HG03457 (cell line): ENCODE measurements around the gene P2RY13.
A peak's percentile ranks its signal among the peaks of the same experiment; 100 is the strongest.

Experiments
- ATAC-seq: cut with Tn5 transposase; IDR thresholded peaks from one replicate; pipeline ENCODE4 v1.9.1; 2021; ENCODE audit warnings: moderate number of reproducible peaks; ENCODE audit not compliant: unreplicated experiment

The P2RY13 gene

DNA sequence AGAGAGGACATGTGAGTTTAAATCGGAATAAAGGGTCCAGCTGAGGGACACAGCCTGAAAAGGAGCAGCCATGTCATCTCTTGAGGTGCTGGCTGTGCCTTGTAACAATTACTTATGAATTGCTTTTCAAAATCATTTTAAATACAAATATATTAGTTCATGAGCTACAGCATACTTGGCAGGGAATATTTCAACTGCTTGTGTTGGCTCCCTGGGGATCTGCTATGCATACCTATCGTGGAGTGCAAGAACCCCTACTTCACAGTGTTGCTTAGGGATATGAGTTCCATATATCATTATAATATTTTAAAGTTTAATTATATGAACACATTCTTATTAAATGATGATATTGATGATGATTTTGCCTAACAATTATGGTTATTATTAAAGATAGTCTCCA is 31.9 kb downstream of the P2RY13 start:
- no peak for ATAC-seq

GRCh38 chr3:151296226-151296625 is 33.1 kb downstream of the P2RY13 start:
- ATAC-seq: no peak

- ATAC-seq: no peak
These were observed 36.2 kb downstream of the P2RY13 start for GRCh38 chr3:151293127-151293526.

DNA sequence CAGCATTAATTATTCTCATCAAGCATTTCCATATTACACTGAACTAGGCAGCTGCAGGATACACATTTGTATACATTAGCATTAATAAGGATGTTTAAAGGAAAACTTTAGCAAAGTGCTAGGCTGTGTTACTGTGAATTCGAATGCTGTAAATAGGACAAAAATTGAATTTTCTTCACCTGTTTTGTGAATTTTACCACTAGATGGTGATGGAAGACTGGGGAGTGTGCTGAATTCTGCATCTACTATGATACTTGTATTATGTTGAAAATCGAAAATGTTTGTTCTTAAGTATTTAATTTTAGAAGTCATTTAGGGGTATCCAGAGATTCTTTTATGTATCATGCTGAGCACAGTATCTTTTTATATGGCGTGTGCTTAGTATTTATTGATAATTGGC is 38.7 kb downstream of the P2RY13 start:
- ATAC-seq: no peak

DNA sequence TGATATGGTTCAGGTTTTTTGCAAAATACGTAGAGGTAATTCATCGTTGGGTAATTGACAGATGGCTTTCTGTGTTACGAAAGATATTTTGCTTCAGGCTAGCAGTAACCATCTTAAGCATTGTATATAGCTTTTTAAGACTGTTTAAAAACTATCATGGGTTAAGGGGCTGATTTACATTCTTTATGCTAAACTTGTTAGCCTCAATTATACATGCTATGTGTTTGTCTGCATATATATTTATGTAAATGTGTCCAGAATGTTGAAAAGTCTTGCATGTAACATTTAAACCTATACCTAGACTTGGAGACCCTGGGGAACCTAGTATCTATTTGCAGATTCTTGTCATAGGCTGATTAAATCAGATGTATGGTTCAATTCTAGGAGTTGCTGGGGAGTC is 39.9 kb downstream of the P2RY13 start:
- ATAC-seq: no peak

GRCh38 chr3:151285940-151286339 is 43.4 kb downstream of the P2RY13 start:
- ATAC-seq: no peak

- ATAC-seq: no peak
These were observed 45.4 kb downstream of the P2RY13 start for GRCh38 chr3:151283907-151284461.

GRCh38 chr3:151283387-151283786 is 46.0 kb downstream of the P2RY13 start:
- no peak for ATAC-seq

DNA sequence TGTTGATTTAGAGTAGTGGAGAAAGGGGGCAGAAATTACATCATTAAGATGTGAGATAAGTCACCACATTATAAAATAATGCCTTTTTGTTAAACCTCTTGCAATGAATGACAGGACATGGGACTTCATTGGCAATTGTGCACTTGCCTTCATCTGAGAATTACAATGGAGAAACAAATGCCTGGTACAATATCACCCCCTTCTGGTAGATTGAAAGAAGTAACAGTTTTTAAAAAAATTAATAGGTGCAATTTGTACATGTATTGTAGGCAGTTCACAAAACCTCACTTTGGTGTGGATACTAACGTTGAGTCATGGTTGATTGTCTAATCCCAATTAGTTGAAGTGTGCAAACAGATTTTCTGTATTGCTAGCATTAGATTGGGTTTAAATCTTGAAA is 46.4 kb downstream of the P2RY13 start:
- no peak for ATAC-seq

GRCh38 chr3:151281671-151282324 is 47.6 kb downstream of the P2RY13 start:
- ATAC-seq: no peak

DNA sequence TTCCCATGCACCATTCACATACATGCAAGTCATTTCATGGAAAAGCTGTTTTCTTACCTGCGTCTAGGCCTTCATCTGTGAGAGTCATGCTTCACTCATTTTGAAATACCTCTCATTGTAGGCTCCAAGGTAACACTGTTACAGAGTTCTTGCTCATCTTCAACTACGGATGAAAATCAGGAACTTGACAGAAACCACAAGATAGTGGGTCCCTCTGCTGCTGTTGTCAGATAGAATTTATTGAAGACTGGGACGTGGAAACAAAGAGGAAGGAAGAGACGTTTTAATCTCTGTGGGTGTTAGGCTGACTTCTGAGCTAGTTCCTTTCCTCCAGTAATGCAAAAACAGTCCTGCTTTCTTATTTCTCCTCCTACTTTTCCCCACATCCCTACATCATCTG is 51.1 kb downstream of the P2RY13 start, which contains the start of gene P2RY14:
Gene P2RY14, minus strand, starts transcription at position 313 of the 400 bp plus-strand sequence. CDS start 64,226 bp downstream, outside the sequence.
- no peak for ATAC-seq

GRCh38 chr3:151276687-151277042 is 52.7 kb downstream of the P2RY13 start:
- ATAC-seq: peak; percentile 62
